Measurements from ENCODE around the gene WDR82. TPM values are rescaled to one million over a fixed set of nuclear protein-coding genes. Genes with fewer than 3 reads are reported as not detected.

WDR82 gene
- total RNA-seq, 4 donors from 2014 or later = 46.7 to 57.6 (median 52.5) TPM

GRCh38 chr3:52249683-52250082, 28.8 kb downstream of the WDR82 start:
- H3K9me3 ChIP-seq = no peaks in the 10 kb centered on the region
- no peaks in the 10 kb centered on the region for H3K27me3 ChIP-seq
- H3K36me3 ChIP-seq = peaks cover 56% of the 10 kb centered on the region
- DNase-seq (ENCODE audit: low spot score in 2 of 2) = no peak
- TF ChIP-seq POLR2AphosphoS5 (IDR thresholded peaks at IDR 0.05) (no peak), POLR2A (IDR thresholded peaks at IDR 0.05) (no peak), EP300 (IDR thresholded peaks at IDR 0.05) (no peak), CTCF (IDR thresholded peaks at IDR 0.05) (no peak)
- no peak overlapping the region for H3K27ac ChIP-seq
- 85% methylated on average over 5 of the region's 6 CpGs for WGBS
- peaks cover 61% of the 10 kb centered on the region for H3K4me1 ChIP-seq
- no peak overlapping the region for H3K4me3 ChIP-seq

- no peaks in the 10 kb centered on the region for H3K27me3 ChIP-seq
- 80% methylated on average over 3 of the region's 10 CpGs for WGBS
- H3K4me3 ChIP-seq = no peak overlapping the region
- no peak overlapping the region for H3K27ac ChIP-seq
- DNase-seq (ENCODE audit: low spot score in 2 of 2) = peak in 1 of 2 donors; percentile 79
- peaks cover 54% of the 10 kb centered on the region for H3K36me3 ChIP-seq
- TF ChIP-seq CTCF (IDR thresholded peaks at IDR 0.05) = no peak
- no peak for TF ChIP-seq EP300 (IDR thresholded peaks at IDR 0.05)
- TF ChIP-seq POLR2AphosphoS5 (IDR thresholded peaks at IDR 0.05) = no peak
- no peak for TF ChIP-seq POLR2A (IDR thresholded peaks at IDR 0.05)
- peaks cover 61% of the 10 kb centered on the region for H3K4me1 ChIP-seq
- no peaks in the 10 kb centered on the region for H3K9me3 ChIP-seq
Observed at GRCh38 chr3:52248816-52249547, 29.5 kb downstream of the WDR82 start.

DNA sequence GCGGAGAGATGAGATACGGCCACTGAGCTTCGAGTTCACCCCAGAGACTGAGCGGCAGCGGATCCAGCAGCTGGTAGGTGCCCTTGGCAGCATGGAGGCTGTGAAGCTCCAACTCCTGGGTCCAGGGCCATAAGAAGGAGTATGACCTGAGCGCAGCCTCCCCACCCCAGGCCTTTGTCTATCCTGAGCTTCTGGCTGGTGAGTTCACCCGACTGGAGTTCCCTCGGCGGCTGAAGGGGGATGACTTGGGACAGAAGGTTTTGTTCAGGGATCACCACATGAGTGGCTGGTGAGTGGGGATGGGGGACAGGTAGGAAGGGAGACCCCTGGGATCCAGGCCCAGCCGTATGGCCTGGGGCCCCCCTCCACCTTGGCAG, 30.3 kb downstream of the WDR82 start:
- peak in 1 of 2 donors; percentile 78 for DNase-seq (ENCODE audit: low spot score in 2 of 2)
- TF ChIP-seq POLR2A (IDR thresholded peaks at IDR 0.05) (no peak), EP300 (IDR thresholded peaks at IDR 0.05) (no peak), CTCF (IDR thresholded peaks at IDR 0.05) (no peak), POLR2AphosphoS5 (IDR thresholded peaks at IDR 0.05) (no peak)
- 87% methylated on average over 4 of the region's 10 CpGs for WGBS
- peaks cover 56% of the 10 kb centered on the region for H3K4me1 ChIP-seq
- H3K27ac ChIP-seq = no peak overlapping the region
- peaks cover 48% of the 10 kb centered on the region for H3K36me3 ChIP-seq
- no peaks in the 10 kb centered on the region for H3K27me3 ChIP-seq
- no peak overlapping the region for H3K4me3 ChIP-seq
- H3K9me3 ChIP-seq = no peaks in the 10 kb centered on the region

GRCh38 chr3:52247409-52248164, 30.9 kb downstream of the WDR82 start:
- Histone ChIP-seq H3K27me3 (no peaks in the 10 kb centered on the region), H3K9me3 (no peaks in the 10 kb centered on the region), H3K36me3 (peaks cover 47% of the 10 kb centered on the region), H3K4me1 (peaks cover 50% of the 10 kb centered on the region), H3K27ac (no peak overlapping the region), H3K4me3 (peak overlapping the region; percentile 62)
- WGBS = 87% methylated on average over 7 of the region's 7 CpGs
- no peak for DNase-seq (ENCODE audit: low spot score in 2 of 2)
- TF ChIP-seq POLR2AphosphoS5 (IDR thresholded peaks at IDR 0.05) = no peak
- no peak for TF ChIP-seq EP300 (IDR thresholded peaks at IDR 0.05)
- no peak for TF ChIP-seq POLR2A (IDR thresholded peaks at IDR 0.05)
- no peak for TF ChIP-seq CTCF (IDR thresholded peaks at IDR 0.05)

- H3K9me3 ChIP-seq = no peaks in the 10 kb centered on the region
- H3K4me1 ChIP-seq = peaks cover 43% of the 10 kb centered on the region
- H3K27ac ChIP-seq = peak overlapping the region; percentile 83
- peak overlapping the region; percentile 62 for H3K4me3 ChIP-seq
- no peak for TF ChIP-seq POLR2A (IDR thresholded peaks at IDR 0.05)
- TF ChIP-seq POLR2AphosphoS5 (IDR thresholded peaks at IDR 0.05) = no peak
- H3K36me3 ChIP-seq = peaks cover 40% of the 10 kb centered on the region
- WGBS = 77% methylated on average over 9 of the region's 14 CpGs
- no peaks in the 10 kb centered on the region for H3K27me3 ChIP-seq
- DNase-seq (ENCODE audit: low spot score in 2 of 2) = no peak
Observed at GRCh38 chr3:52246728-52247408, 31.6 kb downstream of the WDR82 start.
